Stimulated activated CD8-positive, alpha-beta memory T cell treated with anti-CD3 and anti-CD28 coated beads, Interleukin-15, amount 100 ng/mL, for 1 hour (primary cell): ENCODE results near the gene DDX51.
"Not testable (repeated sequence)": the region's sequence is repeated elsewhere in the genome, so short reads cannot be mapped to it uniquely, and the experiment has no call there.

Experiments used
- DNase-seq: peaks from one replicate; pipeline ENCODE4 v3.0.0-alpha.2; 2020; ENCODE audit warnings: low read depth

The DDX51 gene

DNA sequence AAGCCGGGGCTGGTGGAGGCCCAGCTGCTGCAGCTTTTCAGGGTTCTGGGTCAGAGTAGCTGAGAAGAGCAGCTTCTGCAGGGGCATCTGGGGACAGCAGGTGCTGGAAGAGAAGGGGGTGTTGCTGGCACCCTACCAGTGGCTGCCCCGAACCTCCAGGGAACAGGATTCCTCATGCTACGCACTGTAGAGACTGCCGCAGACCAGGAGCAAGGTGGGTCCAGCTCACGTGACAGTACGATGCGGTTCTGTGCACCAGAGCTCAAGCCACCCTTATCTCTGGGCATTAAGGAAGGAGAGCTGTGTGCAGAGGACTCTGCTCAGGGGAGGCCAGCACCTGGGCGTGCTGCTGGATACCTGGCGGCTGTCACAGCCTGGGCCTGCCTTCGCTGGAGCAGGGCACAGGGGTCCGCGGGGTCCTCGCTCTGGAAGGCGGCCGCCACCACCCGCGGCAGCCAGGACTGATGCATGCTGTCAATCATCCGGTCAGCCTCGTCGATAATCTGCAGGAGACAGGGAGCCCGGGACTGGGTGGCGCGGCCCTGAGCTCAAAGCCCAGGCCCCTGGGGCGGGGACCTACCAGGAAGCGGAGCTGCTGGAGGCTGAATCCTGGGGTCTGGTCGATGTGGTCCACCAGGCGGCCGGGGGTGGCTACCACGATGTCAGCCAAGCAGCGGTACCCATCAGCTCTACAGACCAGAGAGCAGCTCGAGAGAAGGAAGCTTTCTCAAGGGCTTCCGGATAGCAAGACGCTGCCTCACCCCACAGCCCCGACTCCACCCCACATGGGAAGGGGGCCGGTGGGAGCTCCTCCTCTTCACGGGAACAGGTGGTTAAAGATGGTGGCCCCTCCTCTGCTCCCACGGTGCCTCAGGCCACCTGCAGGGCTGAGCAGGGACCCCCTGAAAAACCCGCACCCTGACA lies 2.9 kb downstream of the DDX51 start:
- no peak for DNase-seq

DNA sequence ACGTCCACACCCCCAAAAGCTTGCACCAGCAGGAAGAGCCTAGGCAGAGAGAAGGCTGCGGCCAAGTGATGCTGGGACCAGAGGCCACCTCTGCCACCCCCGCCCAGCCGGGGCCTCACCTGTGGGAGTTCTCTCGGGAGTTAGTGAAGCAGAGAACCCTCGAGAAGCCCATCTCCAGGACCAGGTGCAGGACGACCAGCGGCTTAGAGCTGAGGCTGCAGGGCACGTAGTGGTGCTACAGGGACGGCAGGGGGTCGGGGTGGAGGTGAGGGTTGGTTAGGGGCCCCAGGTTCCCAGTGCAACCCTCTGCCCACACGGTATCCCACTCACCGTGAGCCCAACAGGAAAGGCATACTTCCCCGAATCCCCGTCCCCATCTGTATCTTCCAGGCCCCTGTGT lies 3.6 kb downstream of the DDX51 start:
- no peak for DNase-seq

DNA sequence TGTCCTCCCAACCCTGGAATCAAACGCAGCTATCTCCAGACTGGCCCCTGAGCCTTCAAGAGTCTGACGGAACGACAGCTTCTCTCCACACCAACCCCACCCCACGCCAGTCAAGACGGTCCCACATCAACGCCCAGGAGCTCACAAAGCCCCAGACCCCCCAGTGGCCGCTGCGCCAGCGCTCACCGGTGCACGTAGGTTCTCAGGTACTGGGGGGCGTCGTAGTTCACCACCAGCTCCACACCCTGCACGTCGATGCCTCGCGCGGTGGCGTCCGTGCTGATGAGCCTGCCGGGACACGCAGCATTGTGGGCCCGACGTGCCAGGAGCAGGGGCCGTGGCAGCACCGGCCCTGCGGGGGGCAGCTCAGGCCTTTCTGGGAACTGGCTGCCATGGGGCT lies 4.2 kb downstream of the DDX51 start:
- DNase-seq = no peak

DNA sequence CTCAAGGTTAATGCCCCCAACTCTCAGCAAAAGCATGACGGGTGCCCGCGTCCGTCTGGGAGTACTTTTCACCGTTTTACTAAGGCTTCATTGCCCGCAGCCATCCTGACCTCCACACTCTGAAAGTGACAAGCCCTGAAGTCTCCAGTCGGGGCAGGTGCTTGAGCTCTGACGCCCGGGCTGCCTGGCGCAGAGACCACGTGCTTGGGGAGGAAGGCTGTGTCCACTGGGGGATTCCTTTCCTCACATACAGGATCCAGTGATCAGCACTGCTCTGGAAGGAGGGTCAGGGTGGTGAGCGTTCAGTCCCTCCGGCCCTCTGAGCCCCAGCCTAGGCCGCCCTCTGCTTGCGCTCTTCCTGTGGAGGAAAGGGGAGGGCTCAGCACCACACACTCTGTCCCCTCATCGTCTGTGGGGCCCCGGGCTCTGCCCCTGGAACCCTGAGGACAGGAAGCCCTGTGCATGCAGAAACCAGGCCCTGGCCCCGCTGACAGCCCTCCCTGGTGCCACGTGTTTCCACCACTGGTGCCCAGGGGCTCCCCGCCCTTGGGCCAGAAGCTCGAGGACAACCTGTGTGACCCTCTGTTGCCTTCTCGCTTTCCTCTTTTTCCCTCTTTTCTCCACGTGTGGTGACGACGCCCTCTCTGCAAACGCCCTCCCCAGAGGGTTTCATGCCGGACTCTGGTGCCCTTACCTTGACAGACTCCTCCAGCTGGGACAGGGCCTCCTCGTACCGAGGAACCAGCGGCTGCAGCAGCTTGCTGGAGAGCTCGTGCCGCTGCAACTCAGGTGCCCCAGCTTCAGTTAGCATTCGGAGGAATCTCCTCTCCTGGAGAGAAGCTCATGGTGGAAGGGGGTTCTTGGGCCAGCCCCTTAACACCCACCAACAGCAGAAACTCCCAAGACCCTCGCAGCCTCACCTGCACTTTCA lies 4.9 kb downstream of the DDX51 start:
- no peak for DNase-seq

DNA sequence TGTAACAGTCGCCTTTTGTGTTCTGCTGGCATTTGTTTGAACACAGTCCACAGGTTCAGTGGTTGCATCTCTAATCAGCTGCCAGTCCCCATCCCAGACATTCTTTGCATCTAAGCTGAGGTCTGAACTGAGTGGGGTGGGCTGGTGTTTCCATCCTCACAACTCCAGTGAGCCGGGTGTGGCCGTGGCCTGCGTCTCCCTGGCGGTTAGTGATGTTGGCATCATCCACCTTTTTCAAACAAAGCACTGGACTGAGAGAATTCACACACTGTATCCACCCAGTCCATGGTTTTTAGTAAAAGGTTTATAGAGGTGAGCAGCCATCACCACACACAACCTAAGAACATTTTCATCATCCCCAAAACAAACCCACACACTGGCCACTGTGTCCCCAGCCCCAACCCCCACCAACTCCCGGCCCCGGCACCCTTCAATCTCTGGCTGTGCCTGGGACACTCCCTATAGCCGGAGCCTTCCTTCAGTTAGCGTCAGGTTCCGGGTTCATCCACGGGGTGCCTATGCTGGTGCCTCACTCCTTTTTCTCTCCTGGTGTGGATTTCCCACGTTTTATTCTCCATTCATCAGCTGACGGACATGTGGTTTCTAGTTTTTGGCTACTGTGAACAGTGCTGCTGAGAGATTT lies 6.5 kb downstream of the DDX51 start:
- DNase-seq = no peak

DNA sequence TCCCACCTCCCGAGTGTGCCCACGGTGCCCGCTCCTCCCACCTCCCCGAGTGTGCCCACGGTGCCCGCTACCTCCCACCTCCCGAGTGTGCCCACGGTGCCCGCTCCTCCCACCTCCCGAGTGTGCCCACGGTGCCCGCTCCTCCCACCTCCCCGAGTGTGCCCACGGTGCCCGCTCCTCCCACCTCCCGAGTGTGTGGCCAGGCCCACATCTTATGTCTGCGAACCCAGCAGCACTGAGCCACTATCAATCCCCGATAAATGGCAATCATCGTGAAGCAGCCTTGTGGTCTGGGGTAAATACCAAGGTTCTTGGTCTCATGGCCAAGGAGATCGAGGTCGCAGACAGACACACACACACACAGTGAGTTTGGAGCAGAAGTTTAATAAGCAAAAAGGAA lies 7.9 kb downstream of the DDX51 start:
- DNase-seq = not testable (repeated sequence)

GRCh38 chr12:132134653-132135183 lies 9.4 kb downstream of the DDX51 start:
- DNase-seq = not testable (repeated sequence)

DNA sequence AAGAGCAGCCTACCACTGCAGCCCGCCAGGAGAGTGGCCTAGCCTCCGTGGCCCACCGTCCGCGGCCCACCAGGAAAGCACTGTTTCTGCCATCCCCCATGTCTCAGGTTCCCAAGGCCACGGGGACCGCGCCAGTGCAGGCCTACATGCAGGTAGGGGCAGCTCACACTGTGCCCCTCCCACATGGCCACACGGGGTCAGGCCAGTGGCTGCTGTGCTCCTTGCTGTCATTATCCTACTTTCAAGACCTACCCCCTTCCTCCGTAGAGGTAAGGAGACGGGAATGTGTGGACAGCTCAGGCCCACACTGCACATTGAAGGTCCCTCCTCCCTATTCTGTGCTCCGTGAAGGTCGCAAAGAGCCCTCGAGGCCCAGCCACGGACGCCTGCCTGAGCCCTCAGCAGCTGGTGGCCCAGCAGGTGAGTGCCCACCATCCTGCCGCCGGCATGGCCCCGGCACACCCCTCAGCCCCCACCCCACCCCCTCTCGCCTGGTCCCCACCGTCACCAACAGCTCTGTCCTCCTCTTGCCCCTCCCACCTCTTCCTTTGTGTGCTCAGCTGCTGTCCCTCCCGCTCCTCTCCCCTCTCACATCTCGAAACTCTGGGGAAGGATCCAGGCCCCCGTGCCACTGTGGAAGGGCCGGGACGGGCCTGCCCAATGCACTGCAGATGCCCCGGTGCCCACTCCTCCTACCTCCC lies 10.0 kb downstream of the DDX51 start:
- no peak for DNase-seq

GRCh38 chr12:132132609-132133430 lies 11.3 kb downstream of the DDX51 start:
- no peak for DNase-seq

DNA sequence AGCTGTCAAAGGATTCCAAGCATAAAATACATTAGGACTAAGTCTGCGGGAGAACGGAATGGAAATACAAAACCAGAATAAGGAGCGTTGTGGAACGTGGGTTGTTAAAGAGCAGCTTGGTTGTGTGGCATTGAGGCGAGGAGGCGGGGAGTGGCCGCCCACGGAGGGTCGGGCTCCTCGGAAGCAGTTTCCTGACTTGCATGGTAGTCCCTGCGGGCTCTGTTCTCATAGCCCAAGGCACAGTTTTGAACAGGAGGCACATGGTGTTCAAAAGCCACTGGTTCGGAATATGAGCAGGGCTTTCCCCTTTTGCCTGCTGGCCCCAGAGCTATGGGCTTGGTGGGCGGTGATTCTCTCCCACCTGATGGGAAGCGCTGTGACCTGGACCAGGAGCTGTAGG lies 12.2 kb downstream of the DDX51 start:
- DNase-seq = no peak

DNA sequence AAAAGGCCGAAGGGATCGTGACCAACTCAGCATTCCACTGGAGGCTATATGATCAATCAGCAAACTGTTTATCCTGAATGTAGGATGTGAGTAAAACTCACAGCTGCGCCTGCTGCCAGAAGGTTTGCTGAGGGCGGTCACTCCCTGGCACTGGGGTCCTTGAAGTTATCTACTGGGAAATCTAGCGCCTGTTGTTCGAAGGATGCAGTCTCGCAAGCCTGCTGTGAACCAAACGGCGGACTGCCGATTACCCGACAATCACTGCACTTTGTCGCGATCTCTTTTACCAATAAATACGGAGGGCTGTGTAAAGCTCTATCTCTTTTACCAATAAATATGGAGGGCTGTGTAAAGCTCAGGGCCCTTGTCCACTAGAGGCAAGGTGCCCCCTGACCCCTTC lies 12.9 kb downstream of the DDX51 start:
- no peak for DNase-seq

DNA sequence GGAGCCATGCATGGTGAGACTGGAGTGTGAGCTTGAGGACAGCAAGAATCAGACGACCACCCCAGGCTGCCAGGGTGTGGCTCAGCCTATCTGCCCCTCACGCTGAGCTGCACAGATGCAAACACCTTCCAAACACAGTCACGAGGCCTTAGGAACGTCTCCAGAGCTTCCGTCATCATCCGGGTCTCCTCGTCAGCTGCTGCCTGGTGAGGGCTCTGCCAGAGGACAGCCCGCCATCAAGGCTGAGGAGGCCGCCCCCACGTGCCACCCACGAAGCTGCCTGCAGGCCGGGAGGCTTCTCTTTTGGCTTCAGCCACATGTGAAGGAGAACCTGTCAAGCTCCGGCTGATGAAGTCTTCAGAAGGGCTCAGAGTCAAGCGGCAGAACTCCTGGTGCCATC lies 13.4 kb downstream of the DDX51 start:
- DNase-seq = no peak

DNA sequence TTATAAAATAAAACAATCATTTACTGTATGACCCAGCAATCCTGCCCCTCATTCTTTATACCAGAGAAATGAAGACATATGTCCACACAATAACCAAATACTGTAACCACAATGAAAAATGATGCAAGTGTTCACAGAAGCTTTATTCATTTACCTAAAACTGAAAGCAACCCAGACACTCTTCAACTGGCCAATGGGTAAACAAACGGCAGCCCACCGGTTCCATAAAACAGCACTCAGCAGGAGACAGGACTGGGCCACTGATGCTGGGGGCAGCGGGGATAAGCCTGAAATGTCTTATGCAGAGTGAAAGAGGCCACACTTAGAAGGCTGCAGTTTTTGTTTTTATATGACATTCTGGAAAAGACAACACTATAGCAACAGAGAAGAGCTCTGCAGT lies 15.1 kb downstream of the DDX51 start:
- no peak for DNase-seq

DNA sequence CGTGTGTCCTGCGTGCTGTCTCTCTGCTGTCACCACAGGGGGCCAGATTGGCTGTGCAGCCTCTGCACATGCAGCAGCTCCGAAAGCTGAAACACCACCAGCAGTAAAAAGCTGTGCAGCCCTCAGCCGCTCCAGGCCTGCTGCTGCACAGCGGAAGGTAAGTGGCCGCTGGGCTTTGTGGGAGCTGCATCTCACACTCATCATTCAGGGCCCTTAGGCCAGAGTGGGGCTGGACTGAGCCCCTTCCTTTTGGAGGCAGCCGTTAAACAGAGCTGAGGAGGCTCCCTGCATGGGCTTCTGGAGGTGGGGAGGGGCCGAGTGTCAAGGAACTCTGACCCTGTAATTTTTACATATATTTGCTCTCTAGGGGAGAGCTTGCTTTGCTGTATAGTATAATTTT lies 17.1 kb downstream of the DDX51 start:
- DNase-seq = no peak

DNA sequence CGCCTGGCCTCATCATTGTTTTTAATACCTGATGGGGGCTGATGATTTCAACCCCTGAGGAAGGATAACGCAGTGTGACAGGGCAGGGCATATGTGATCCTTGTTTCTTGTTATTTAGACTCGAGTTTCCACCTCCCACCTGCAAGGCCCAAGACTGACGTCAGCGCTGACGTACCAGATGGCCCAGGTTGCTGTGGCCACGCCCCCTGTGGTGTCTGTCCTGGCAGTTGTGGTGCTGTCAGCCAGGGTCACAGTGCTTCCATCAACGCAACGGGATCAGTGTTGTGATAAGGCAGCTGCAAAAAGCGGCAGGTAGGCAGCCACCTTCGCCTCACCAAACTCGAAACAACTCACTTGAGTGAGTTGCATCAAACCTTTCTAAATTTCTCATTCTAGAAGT lies 18.4 kb downstream of the DDX51 start:
- no peak for DNase-seq

- DNase-seq = no peak
Observed at GRCh38 chr12:132124766-132125425, 19.2 kb downstream of the DDX51 start.

- no peak for DNase-seq
Observed at GRCh38 chr12:132123970-132124765, 20.0 kb downstream of the DDX51 start.

DNA sequence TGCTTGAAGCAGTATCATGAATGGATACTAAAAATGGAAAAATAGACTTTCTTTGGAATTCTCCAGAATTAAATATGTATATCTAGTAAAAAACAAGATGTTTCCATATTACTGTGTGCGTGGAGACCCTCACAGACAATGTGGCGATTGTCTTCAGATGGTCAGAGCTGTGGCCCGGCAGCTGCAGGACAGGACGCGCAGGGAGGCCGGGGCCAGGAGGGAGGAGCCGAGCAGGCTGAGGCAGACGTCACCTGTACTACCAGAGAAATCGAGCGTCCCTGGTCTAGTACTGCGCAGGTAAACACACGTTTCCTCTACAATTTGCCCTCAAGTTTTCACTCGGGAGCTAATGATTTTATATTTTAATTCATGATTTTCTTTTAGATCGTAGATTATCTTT lies 22.8 kb downstream of the DDX51 start:
- no peak for DNase-seq

DNA sequence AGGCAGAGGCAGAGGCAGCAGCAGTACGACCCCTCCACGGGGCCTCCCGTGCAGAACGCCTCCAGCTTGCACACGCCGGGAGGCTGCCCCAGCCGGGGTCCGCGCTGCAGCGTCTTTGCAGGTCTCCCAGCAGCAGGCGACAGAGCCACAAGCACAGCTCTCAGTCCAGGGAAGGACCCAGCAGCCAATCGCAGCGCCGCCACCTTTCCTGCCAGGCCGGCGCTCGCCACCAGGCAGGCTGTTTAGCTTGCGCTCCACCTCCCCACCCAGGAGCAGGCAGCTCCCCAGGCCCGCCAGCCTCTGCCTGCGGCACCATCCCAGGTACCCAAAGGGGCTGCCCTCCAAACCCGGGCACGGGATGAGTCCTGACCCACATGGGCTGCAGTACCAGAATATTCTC lies 25.2 kb downstream of the DDX51 start:
- DNase-seq = no peak

DNA sequence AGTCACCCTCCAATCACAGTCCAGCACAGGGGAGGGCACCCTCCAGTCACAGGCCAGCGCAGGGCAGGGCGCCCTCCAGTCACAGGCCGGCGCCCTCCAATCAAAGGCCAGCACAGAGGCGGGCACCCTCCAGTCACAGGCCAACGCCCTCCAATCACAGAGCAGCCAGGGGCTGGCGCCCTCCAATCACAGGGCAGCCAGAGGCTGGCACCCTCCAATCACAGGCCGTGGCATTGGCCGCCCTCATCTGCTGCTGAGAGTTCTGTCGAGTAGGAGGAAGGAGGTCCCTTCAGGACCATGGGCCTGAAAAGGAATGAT lies 26.6 kb downstream of the DDX51 start:
- DNase-seq = no peak
